HTR-8/SVneo (cell line): Measurements from ENCODE around the gene POLR3C.
"Not testable (repeated sequence)": the region's sequence is repeated elsewhere in the genome, so short reads cannot be mapped to it uniquely, and the experiment has no call there.

Experiments used
- DNase-seq: peaks from one replicate; pipeline ENCODE4 v3.0.0; 2011; ENCODE audit warnings: low spot score, mixed read lengths; ENCODE audit not compliant: insufficient read length
- FAIRE-seq: peaks from 2 replicates; lab custom pipeline; 2011; peaks lifted over from hg19 to GRCh38; lab: Jason Lieb, UNC

POLR3C gene

GRCh38 chr1:145812977-145813810 lies 10.8 kb upstream of the POLR3C start:
- not testable (repeated sequence) for FAIRE-seq, DNase-seq

GRCh38 chr1:145818095-145818494 lies 5.9 kb upstream of the POLR3C start:
- DNase-seq, FAIRE-seq: not testable (repeated sequence)

GRCh38 chr1:145822779-145823331 lies 1.1 kb upstream of the POLR3C start:
- DNase-seq, FAIRE-seq: not testable (repeated sequence)

- DNase-seq (no peak), FAIRE-seq (no peak)
Measured at GRCh38 chr1:145824499-145824842, 471 bp downstream of the POLR3C start.

- FAIRE-seq (no peak), DNase-seq (no peak)
Measured at GRCh38 chr1:145826030-145826429, 2.0 kb downstream of the POLR3C start.

GRCh38 chr1:145827966-145828365 lies 4.0 kb downstream of the POLR3C start:
- DNase-seq (no peak), FAIRE-seq (no peak)

- DNase-seq (no peak), FAIRE-seq (no peak)
Measured at GRCh38 chr1:145828367-145829026, 4.5 kb downstream of the POLR3C start.

GRCh38 chr1:145830810-145831209 lies 6.8 kb downstream of the POLR3C start:
- not testable (repeated sequence) for DNase-seq, FAIRE-seq

GRCh38 chr1:145837656-145838055 lies 13.7 kb downstream of the POLR3C start:
- FAIRE-seq = no peak
- no peak for DNase-seq

GRCh38 chr1:145843031-145843430 lies 19.0 kb downstream of the POLR3C start:
- FAIRE-seq (no peak), DNase-seq (no peak)

GRCh38 chr1:145845144-145845513 lies 21.1 kb downstream of the POLR3C start:
- FAIRE-seq (no peak), DNase-seq (no peak)

GRCh38 chr1:145845514-145846161 lies 21.6 kb downstream of the POLR3C start, which contains the start of gene NUDT17:
Gene NUDT17 (plus strand): TSS chr1:145845630. CDS start chr1:145845641, 11 bp downstream.
- no peak for FAIRE-seq
- peak; percentile 83 for DNase-seq

- DNase-seq (no peak), FAIRE-seq (no peak)
Measured at GRCh38 chr1:145846201-145846612, 22.2 kb downstream of the POLR3C start.

GRCh38 chr1:145847827-145848226 lies 23.8 kb downstream of the POLR3C start:
- no peak for DNase-seq
- no peak for FAIRE-seq

GRCh38 chr1:145849356-145850160 lies 25.6 kb downstream of the POLR3C start:
- no peak for FAIRE-seq
- DNase-seq = peak; percentile 69

GRCh38 chr1:145855426-145855948 lies 31.5 kb downstream of the POLR3C start:
- FAIRE-seq (no peak), DNase-seq (no peak)

GRCh38 chr1:145857170-145857569 lies 33.2 kb downstream of the POLR3C start:
- DNase-seq = no peak

GRCh38 chr1:145858238-145858900 lies 34.4 kb downstream of the POLR3C start:
- FAIRE-seq (no peak), DNase-seq (no peak)

More at GRCh38 chr1:145857170-145857569, 33.2 kb downstream of the POLR3C start:
- no peak for FAIRE-seq

GRCh38 chr1:145858901-145859490 lies 35.0 kb downstream of the POLR3C start, which contains the start of gene PIAS3:
Gene PIAS3 (minus strand): TSS chr1:145859081. CDS start chr1:145858990, 91 bp downstream.
- FAIRE-seq = peak; percentile 46
- peak; percentile 89 for DNase-seq
